Neural progenitor cell (in vitro differentiated cells): ENCODE data around the gene RAB31.

ENCODE experiments used
- EZH2 ChIP-seq: fragments of 200-600 bp; sonication (generic); IDR thresholded peaks from 2 replicates; pipeline ENCODE4 v1.6.1; 2017; ENCODE audit warnings: antibody characterized with exemption, mild to moderate bottlenecking, moderate library complexity
- TF ChIP-seq, protein P1 (sequence below): fragments of 200-600 bp; sonication (generic); IDR thresholded peaks from 2 replicates; pipeline ENCODE4 v1.5.1; 2017; ENCODE audit warnings: antibody characterized with exemption, mild to moderate bottlenecking

DNA sequence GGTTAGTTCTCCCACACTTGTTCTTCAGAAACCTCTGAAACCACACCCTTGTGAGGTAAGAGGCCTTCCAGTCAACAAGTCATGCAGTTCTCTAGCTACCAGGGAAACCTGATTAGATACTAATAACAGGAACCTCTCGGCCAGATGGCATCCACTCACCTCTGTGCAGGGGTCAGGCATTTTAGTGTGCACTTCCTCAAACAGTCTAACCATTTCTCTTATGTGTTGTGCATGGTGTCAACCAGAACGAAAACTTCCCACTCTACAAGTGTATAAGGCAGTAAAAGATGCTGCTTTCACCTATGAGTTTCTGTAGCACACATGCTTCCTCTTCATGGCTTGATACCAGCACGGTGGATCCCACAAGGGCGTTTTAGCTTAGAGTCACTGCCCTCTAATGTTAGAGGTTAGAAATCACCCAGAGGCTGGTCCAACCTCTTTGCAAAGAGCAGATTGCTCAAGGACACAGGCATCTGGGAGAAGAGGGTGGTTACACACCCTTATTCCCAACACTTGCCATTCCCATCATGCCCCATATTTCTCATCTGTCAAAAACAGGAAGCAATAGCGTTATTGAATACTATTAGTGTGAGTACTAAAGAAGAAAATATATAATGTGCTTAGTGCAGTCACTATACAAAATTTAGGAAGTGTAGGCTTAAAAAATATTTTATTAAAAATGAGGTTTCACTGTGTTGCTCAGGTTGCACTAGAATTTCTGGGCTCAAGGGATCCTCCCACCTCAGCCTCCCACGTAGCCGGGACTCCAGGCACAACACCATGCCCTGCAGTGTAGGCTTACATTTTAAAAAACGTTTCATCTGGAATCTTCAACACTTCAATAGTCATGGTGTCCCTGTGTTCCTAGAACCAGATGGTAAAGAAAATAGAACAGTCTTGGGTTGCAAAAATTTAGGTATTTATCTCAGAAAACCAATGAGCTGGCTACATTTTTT, 34.5 kb upstream of the RAB31 start:
- TF ChIP-seq, protein P1, sequence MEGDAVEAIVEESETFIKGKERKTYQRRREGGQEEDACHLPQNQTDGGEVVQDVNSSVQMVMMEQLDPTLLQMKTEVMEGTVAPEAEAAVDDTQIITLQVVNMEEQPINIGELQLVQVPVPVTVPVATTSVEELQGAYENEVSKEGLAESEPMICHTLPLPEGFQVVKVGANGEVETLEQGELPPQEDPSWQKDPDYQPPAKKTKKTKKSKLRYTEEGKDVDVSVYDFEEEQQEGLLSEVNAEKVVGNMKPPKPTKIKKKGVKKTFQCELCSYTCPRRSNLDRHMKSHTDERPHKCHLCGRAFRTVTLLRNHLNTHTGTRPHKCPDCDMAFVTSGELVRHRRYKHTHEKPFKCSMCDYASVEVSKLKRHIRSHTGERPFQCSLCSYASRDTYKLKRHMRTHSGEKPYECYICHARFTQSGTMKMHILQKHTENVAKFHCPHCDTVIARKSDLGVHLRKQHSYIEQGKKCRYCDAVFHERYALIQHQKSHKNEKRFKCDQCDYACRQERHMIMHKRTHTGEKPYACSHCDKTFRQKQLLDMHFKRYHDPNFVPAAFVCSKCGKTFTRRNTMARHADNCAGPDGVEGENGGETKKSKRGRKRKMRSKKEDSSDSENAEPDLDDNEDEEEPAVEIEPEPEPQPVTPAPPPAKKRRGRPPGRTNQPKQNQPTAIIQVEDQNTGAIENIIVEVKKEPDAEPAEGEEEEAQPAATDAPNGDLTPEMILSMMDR, result peak; percentile 22
- TF ChIP-seq EZH2, result no peak
